ENCODE measurements around the gene RNF14. TPM values are rescaled to one million over a fixed set of nuclear protein-coding genes. Genes with fewer than 3 reads are reported as not detected.
A peak's percentile ranks its signal among the peaks of the same experiment; 100 is the strongest.

RNF14 gene
- total and polyA plus RNA-seq, 4 donors = 44.3 to 55.0 (median 53.8) TPM

GRCh38 chr5:142000704-142001484 lies 32.0 kb downstream of the RNF14 start:
- Histone ChIP-seq H3K4me1 (ENCODE audit: control insufficient read depth in 1 of 2, insufficient read depth in 2 of 2, low read length in 2 of 2) (no peaks in the 10 kb centered on the region), H3K9me3 (ENCODE audit: control insufficient read depth, low read length) (no peaks in the 10 kb centered on the region), H3K4me3 (ENCODE audit: low read length in 2 of 2) (no peak overlapping the region), H3K27ac (ENCODE audit: low read depth in 1 of 2, low read length in 2 of 2) (peak overlapping the region in 1 of 2 donors; percentile 71), H3K36me3 (ENCODE audit: control insufficient read depth in 1 of 2, insufficient read depth in 2 of 2, low read length in 1 of 2) (peaks cover 0 to 3% of the 10 kb centered on the region in 2 donors), H3K27me3 (ENCODE audit: control insufficient read depth in 1 of 2, insufficient read depth in 2 of 2, low read length in 1 of 2) (no peaks in the 10 kb centered on the region)
- intact Hi-C loops (cut with DNase I) = no loop called here
- 53 to 57% methylated on average over 6 of the region's 6 CpGs for WGBS, 2 donors
- ATAC-seq (ENCODE audit: low FRiP score) (no peak), DNase-seq (no peak)

DNA sequence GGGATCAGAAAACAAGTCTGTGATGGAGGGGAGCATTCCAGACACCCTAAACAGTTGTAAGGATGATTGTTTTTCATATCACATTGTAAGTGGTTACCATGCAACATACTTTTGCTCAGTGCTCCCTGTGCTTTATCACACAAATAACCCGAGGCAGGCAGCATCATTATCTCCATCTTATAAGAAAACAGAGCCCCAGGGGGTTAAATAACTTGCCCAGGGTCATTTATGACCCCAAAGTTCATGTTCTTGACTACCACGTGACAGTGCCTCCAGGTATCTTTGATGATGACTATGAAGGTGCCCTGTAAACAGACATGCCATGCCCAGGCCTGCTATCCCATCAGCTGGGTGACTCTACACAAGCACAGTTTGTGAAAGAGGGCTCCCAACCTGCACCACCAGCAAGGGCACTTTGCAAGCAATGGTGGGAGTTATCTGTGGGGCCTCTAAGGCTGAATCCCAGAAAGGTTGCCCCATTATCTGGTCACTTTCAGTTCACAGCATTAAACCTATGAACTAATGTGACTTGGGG lies 34.4 kb downstream of the RNF14 start:
- intact Hi-C loops (cut with DNase I) = no loop called here
- 77 to 84% methylated on average over 2 of the region's 2 CpGs for whole genome bisulfite sequencing, 2 donors
- Histone ChIP-seq H3K27ac (ENCODE audit: low read depth in 1 of 2, low read length in 2 of 2) (no peak overlapping the region), H3K9me3 (ENCODE audit: control insufficient read depth, low read length) (no peaks in the 10 kb centered on the region), H3K27me3 (ENCODE audit: control insufficient read depth in 1 of 2, insufficient read depth in 2 of 2, low read length in 1 of 2) (no peaks in the 10 kb centered on the region), H3K4me1 (ENCODE audit: control insufficient read depth in 1 of 2, insufficient read depth in 2 of 2, low read length in 2 of 2) (no peaks in the 10 kb centered on the region), H3K36me3 (ENCODE audit: control insufficient read depth in 1 of 2, insufficient read depth in 2 of 2, low read length in 1 of 2) (peaks cover 0 to 4% of the 10 kb centered on the region in 2 donors), H3K4me3 (ENCODE audit: low read length in 2 of 2) (no peak overlapping the region)
- DNase-seq (no peak), ATAC-seq (ENCODE audit: low FRiP score) (no peak)

DNA sequence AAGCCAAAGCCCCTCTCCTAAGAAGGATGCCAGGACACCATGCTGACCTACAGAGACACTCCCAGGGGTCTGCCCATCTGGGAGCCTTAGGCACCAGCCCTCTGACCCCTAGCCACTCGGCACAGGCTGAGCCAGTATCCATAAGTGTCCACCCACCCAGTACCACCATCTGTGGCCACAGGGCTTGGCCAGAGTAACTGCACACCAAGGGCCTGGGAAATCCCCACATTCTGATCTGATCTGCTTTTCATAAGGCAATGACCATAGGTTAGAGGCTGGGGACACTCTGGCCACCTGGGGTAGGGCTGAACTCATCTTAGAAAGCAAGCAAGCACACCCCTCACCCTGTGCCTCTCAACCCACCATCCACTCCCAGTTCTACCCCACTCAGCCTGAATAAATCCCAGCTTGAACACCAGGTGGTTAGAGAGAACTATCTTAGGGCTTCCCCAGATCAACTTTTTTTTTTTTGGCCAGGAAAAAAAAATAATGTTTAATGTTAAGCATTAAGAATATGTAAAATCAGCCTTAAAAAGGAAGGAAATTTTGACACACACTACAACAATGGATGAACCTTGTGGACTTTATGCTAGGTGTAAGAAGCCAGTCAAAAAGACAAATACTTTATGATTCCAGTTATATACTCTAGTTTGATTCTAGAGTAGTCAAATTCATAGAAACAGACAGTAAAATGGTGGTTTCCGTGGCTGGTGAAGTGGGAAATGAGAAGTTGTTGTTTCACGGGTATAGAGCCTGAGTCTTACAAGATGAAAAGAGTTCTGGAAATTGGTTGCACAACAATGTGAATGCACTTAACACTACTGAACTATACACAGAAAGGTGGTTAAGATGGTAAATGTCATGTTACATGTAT lies 37.7 kb downstream of the RNF14 start:
- DNase-seq = no peak
- Histone ChIP-seq H3K36me3 (ENCODE audit: control insufficient read depth in 1 of 2, insufficient read depth in 2 of 2, low read length in 1 of 2) (peaks cover 0 to 4% of the 10 kb centered on the region in 2 donors), H3K4me1 (ENCODE audit: control insufficient read depth in 1 of 2, insufficient read depth in 2 of 2, low read length in 2 of 2) (no peaks in the 10 kb centered on the region), H3K4me3 (ENCODE audit: low read length in 2 of 2) (no peak overlapping the region), H3K27me3 (ENCODE audit: control insufficient read depth in 1 of 2, insufficient read depth in 2 of 2, low read length in 1 of 2) (no peaks in the 10 kb centered on the region), H3K27ac (ENCODE audit: low read depth in 1 of 2, low read length in 2 of 2) (no peak overlapping the region), H3K9me3 (ENCODE audit: control insufficient read depth, low read length) (no peaks in the 10 kb centered on the region)
- intact Hi-C loops (cut with DNase I) = no loop called here
- ATAC-seq (ENCODE audit: low FRiP score) = no peak
- WGBS, 2 donors = 81 to 89% methylated on average over 3 of the region's 3 CpGs

DNA sequence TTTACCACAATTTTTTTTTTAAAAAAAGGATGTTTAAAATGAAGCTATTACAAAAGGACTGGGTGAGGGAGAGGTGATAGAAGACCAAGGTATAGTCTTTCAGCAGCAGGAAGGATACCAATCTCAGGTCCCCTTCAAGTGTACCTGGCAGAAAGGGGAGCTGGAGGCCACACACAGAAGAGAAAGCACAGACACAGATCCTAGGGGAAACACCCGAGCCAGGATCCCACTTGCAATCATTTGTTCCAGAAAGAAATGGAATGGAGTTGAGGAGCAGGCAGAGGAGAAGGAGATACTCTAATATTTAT lies 38.3 kb downstream of the RNF14 start:
- H3K9me3 ChIP-seq (ENCODE audit: control insufficient read depth, low read length) = no peaks in the 10 kb centered on the region
- no peak overlapping the region for H3K4me3 ChIP-seq (ENCODE audit: low read length in 2 of 2)
- H3K27me3 ChIP-seq (ENCODE audit: control insufficient read depth in 1 of 2, insufficient read depth in 2 of 2, low read length in 1 of 2) = no peaks in the 10 kb centered on the region
- no peak overlapping the region for H3K27ac ChIP-seq (ENCODE audit: low read depth in 1 of 2, low read length in 2 of 2)
- 77 to 95% methylated on average over 1 of the region's 1 CpG for WGBS, 2 donors
- DNase-seq = no peak
- H3K4me1 ChIP-seq (ENCODE audit: control insufficient read depth in 1 of 2, insufficient read depth in 2 of 2, low read length in 2 of 2) = no peaks in the 10 kb centered on the region
- no peak for ATAC-seq (ENCODE audit: low FRiP score)
- intact Hi-C loops (cut with DNase I) = no loop called here
- peaks cover 0 to 4% of the 10 kb centered on the region in 2 donors for H3K36me3 ChIP-seq (ENCODE audit: control insufficient read depth in 1 of 2, insufficient read depth in 2 of 2, low read length in 1 of 2)

DNA sequence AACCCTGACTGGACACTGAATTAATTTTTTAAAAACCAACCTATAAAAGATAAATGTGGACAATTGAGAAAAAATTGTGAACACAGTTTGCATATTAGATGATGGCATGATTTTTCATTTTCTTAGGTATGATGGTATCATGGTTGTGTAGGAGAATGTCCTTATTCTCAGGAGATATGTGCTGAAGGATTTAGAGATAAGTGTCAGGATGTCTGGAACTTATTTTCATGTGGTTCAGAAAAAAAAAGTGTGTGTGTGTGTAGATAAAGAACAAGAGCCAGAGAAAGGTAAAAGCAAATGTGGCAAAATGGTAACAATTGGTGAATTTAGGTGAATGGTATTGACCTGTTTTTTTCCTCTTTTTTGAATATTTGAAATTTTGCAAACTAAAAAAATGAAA lies 39.9 kb downstream of the RNF14 start:
- ATAC-seq (ENCODE audit: low FRiP score) (no peak), DNase-seq (no peak)
- intact Hi-C loops (cut with DNase I) = no loop called here
- H3K4me3 ChIP-seq (ENCODE audit: low read length in 2 of 2) = no peak overlapping the region
- H3K27ac ChIP-seq (ENCODE audit: low read depth in 1 of 2, low read length in 2 of 2) = no peak overlapping the region
- H3K4me1 ChIP-seq (ENCODE audit: control insufficient read depth in 1 of 2, insufficient read depth in 2 of 2, low read length in 2 of 2) = no peaks in the 10 kb centered on the region
- no peaks in the 10 kb centered on the region for H3K27me3 ChIP-seq (ENCODE audit: control insufficient read depth in 1 of 2, insufficient read depth in 2 of 2, low read length in 1 of 2)
- no peaks in the 10 kb centered on the region for H3K9me3 ChIP-seq (ENCODE audit: control insufficient read depth, low read length)
- H3K36me3 ChIP-seq (ENCODE audit: control insufficient read depth in 1 of 2, insufficient read depth in 2 of 2, low read length in 1 of 2) = peaks cover 0 to 2% of the 10 kb centered on the region in 2 donors

DNA sequence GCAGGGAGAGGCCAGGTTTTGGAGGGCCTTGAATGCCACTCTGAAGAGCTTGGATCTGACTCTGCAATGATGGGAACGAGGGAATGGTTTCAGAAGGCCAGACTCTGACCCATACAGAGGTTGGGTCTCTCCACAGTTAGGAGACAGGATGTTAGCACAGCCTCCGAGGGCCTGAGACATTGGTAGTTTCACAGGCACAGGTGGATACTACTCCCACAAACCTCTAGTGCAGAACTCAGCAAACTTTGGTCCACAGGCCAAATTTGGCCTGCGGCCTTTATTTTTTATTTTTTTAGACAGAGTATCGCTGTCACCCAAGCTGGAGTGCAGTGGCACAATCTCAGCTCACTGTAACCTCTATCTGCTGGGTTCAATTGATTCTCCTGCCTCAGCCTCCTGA lies 41.0 kb downstream of the RNF14 start:
- DNase-seq (no peak), ATAC-seq (ENCODE audit: low FRiP score) (no peak)
- H3K4me3 ChIP-seq (ENCODE audit: low read length in 2 of 2) = no peak overlapping the region
- no peaks in the 10 kb centered on the region for H3K4me1 ChIP-seq (ENCODE audit: control insufficient read depth in 1 of 2, insufficient read depth in 2 of 2, low read length in 2 of 2)
- H3K27ac ChIP-seq (ENCODE audit: low read depth in 1 of 2, low read length in 2 of 2) = no peak overlapping the region
- intact Hi-C loops (cut with DNase I) = loop anchor here (5.0 to 10.0 kb wide), 5 partner anchors 47 to 137 kb away; no protein-coding TSS in a partner anchor
- H3K9me3 ChIP-seq (ENCODE audit: control insufficient read depth, low read length) = no peaks in the 10 kb centered on the region
- no peaks in the 10 kb centered on the region for H3K27me3 ChIP-seq (ENCODE audit: control insufficient read depth in 1 of 2, insufficient read depth in 2 of 2, low read length in 1 of 2)
- 86 to 90% methylated on average over 4 of the region's 4 CpGs for WGBS, 2 donors
- H3K36me3 ChIP-seq (ENCODE audit: control insufficient read depth in 1 of 2, insufficient read depth in 2 of 2, low read length in 1 of 2) = peaks cover 0 to 2% of the 10 kb centered on the region in 2 donors

GRCh38 chr5:142011572-142012185 lies 42.8 kb downstream of the RNF14 start:
- Histone ChIP-seq H3K4me3 (ENCODE audit: low read length in 2 of 2) (peak overlapping the region in 1 of 2 donors; percentile 63), H3K27me3 (ENCODE audit: control insufficient read depth in 1 of 2, insufficient read depth in 2 of 2, low read length in 1 of 2) (no peaks in the 10 kb centered on the region), H3K4me1 (ENCODE audit: control insufficient read depth in 1 of 2, insufficient read depth in 2 of 2, low read length in 2 of 2) (no peaks in the 10 kb centered on the region), H3K36me3 (ENCODE audit: control insufficient read depth in 1 of 2, insufficient read depth in 2 of 2, low read length in 1 of 2) (no peaks in the 10 kb centered on the region), H3K27ac (ENCODE audit: low read depth in 1 of 2, low read length in 2 of 2) (peak overlapping the region in 1 of 2 donors; percentile 54), H3K9me3 (ENCODE audit: control insufficient read depth, low read length) (no peaks in the 10 kb centered on the region)
- DNase-seq (no peak), ATAC-seq (ENCODE audit: low FRiP score) (no peak)
- WGBS, 2 donors = 94% methylated on average over 9 of the region's 9 CpGs
- intact Hi-C loops (cut with DNase I) = loop anchor here (5.0 to 10.0 kb wide), 5 partner anchors 46 to 136 kb away; no protein-coding TSS in a partner anchor

DNA sequence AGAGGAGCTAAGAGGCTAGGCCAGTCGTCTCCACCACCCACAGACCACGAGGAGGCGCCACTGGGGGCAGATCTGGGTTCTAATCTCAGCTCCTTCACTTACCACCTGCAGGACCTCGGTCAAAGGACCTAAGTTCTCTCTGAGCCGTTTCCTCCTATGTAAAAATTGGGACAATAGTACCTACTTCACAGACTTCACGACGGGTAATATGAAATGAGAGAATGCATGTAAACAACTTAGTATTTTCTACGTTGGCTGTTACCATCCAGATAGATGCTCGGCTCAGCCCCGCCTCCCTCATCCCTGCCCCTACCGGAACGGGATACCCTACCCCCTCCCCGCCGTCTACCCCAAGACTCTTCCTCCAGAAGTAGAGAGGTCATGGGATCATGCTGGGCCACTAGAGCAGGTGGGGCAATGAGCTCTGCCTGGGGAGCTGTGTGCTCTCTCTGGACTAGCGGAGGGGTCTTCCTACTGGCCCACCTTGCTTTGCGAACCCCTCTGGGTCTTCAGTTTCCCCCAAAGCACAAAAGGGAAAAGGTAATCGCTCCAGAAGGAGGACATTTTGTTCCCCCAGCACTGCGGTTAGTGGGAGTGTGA lies 43.4 kb downstream of the RNF14 start:
- H3K27ac ChIP-seq (ENCODE audit: low read depth in 1 of 2, low read length in 2 of 2) = peak overlapping the region in 1 of 2 donors; percentile 69
- DNase-seq (peak; percentile 82 to 88), ATAC-seq (ENCODE audit: low FRiP score) (peak; percentile 53)
- 10 to 12% methylated on average over 18 of the region's 18 CpGs for WGBS, 2 donors
- intact Hi-C loops (cut with DNase I) = loop anchor here (5.0 to 10.0 kb wide), 5 partner anchors 45 to 135 kb away; no protein-coding TSS in a partner anchor
- no peaks in the 10 kb centered on the region for H3K27me3 ChIP-seq (ENCODE audit: control insufficient read depth in 1 of 2, insufficient read depth in 2 of 2, low read length in 1 of 2)
- H3K36me3 ChIP-seq (ENCODE audit: control insufficient read depth in 1 of 2, insufficient read depth in 2 of 2, low read length in 1 of 2) = no peaks in the 10 kb centered on the region
- H3K4me1 ChIP-seq (ENCODE audit: control insufficient read depth in 1 of 2, insufficient read depth in 2 of 2, low read length in 2 of 2) = no peaks in the 10 kb centered on the region
- no peaks in the 10 kb centered on the region for H3K9me3 ChIP-seq (ENCODE audit: control insufficient read depth, low read length)
- H3K4me3 ChIP-seq (ENCODE audit: low read length in 2 of 2) = peak overlapping the region; percentile 63 to 83
